Activated T-helper 2 cell treated with anti-CD3 and anti-CD28 coated beads, Interferon-gamma antibody, Interleukin-2, Interleukin-4, amounts not matched to agents 10 μg/mL and 5 μg/mL and 100 μg/mL, durations not matched to agents 14 hours and 24 hours and 36 hours (primary cell): ENCODE results near the gene CALM1. TPM values are rescaled to one million over a fixed set of nuclear protein-coding genes. Genes with fewer than 3 reads are reported as not detected.
"Not testable (repeated sequence)": the region's sequence is repeated elsewhere in the genome, so short reads cannot be mapped to it uniquely, and the experiment has no call there.

Experiments used
- DNase-seq: peaks from one replicate; pipeline ENCODE4 v3.0.0; 2021; ENCODE audit warnings: low spot score
- H3K27ac Mint-ChIP-seq: one replicate; pipeline ENCODE4 v1.8.0; 2021; ENCODE audit warnings: mixed read lengths
- H3K27me3 Mint-ChIP-seq: one replicate; pipeline ENCODE4 v1.8.0; 2021; ENCODE audit warnings: low read depth, mixed read lengths
- H3K36me3 Mint-ChIP-seq: one replicate; pipeline ENCODE4 v1.8.0; 2021; ENCODE audit warnings: low read depth, mixed read lengths
- H3K4me1 Mint-ChIP-seq: one replicate; pipeline ENCODE4 v1.8.0; 2021; ENCODE audit warnings: low read depth, mixed read lengths
- H3K4me3 Mint-ChIP-seq: one replicate; pipeline ENCODE4 v1.8.0; 2021; ENCODE audit warnings: low read depth, mild to moderate bottlenecking, moderate library complexity, mixed read lengths
- H3K9me3 Mint-ChIP-seq: one replicate; pipeline ENCODE4 v1.8.0; 2021; ENCODE audit warnings: mixed read lengths
- intact Hi-C: fragments of 100-400 bp; cut with micrococcal nuclease; formaldehyde crosslinking; loops from one replicate; pipeline ENCODE4 v1.15.1; 2023
- total RNA-seq: library from RNA; stranded (reverse); gene quantifications from 2 replicates; pipeline ENCODE4 v1.2.3, GENCODE V29; 2022

Gene CALM1
- total RNA-seq, 1 donor from 2014 or later: 470 TPM

GRCh38 chr14:90388437-90388836 is 8.4 kb upstream of the CALM1 start:
- no peaks in the 10 kb centered on the region for H3K9me3 Mint-ChIP-seq
- H3K27me3 Mint-ChIP-seq: no peaks in the 10 kb centered on the region
- H3K4me3 Mint-ChIP-seq: no peak overlapping the region
- H3K27ac Mint-ChIP-seq: no peak overlapping the region
- intact Hi-C loops: loop anchor here (10.0 kb wide), 1 partner anchor 856 kb away; the partner anchor contains the start of gene GPR68
- no peak for DNase-seq
- H3K4me1 Mint-ChIP-seq: peaks cover 25% of the 10 kb centered on the region
- H3K36me3 Mint-ChIP-seq: no peaks in the 10 kb centered on the region

DNA sequence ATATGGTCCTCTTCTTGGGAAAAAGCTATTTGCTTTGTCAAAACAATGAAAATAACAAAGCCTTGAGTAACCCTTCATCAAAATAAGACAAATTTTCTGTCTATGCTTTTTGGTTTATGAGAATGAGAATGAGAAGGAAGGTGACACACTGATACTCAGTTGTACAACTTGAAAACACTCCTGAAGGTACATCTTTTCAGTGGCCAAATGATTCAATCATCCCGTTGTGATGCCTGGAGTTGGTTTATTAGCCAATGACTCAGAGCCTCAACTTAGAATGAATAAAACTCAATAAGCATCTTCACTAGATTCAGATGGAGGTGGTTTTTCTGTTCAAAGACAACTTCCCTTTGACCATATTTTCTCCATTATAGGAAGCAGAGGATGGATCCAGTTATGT is 7.8 kb upstream of the CALM1 start:
- intact Hi-C loops: loop anchor here (10.0 kb wide), 1 partner anchor 856 kb away; the partner anchor contains the start of gene GPR68
- Mint-ChIP-seq H3K9me3 (no peaks in the 10 kb centered on the region), H3K36me3 (no peaks in the 10 kb centered on the region), H3K27me3 (no peaks in the 10 kb centered on the region), H3K27ac (no peak overlapping the region), H3K4me3 (no peak overlapping the region), H3K4me1 (peaks cover 24% of the 10 kb centered on the region)
- no peak for DNase-seq

- Mint-ChIP-seq H3K27ac (no peak overlapping the region), H3K9me3 (no peaks in the 10 kb centered on the region), H3K36me3 (peaks cover 7% of the 10 kb centered on the region), H3K27me3 (peaks cover 1% of the 10 kb centered on the region), H3K4me3 (no peak overlapping the region), H3K4me1 (peaks cover 9% of the 10 kb centered on the region)
- intact Hi-C loops: no loop called here
- no peak for DNase-seq
These were observed 2.9 kb upstream of the CALM1 start for GRCh38 chr14:90393966-90394365.

DNA sequence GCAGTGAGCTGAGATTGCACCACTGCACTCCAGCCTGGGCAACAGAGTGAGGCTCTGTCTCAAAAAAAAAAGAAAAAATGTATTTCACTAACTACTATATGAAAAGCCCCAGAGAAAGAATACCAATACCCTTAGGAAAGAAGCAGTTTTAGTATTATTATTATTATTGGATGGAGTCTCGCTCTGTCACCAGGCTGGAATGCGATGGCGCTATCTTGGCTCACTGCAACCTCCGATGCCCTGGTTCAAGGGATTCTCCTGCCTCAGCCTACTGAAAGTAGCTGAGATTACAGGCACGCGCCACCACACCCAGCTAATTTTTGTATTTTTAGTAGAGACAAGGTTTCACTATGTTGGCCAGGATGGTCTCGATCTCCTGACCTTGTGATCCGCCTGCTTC is 2.0 kb upstream of the CALM1 start:
- peaks cover 13% of the 10 kb centered on the region for H3K36me3 Mint-ChIP-seq

DNA sequence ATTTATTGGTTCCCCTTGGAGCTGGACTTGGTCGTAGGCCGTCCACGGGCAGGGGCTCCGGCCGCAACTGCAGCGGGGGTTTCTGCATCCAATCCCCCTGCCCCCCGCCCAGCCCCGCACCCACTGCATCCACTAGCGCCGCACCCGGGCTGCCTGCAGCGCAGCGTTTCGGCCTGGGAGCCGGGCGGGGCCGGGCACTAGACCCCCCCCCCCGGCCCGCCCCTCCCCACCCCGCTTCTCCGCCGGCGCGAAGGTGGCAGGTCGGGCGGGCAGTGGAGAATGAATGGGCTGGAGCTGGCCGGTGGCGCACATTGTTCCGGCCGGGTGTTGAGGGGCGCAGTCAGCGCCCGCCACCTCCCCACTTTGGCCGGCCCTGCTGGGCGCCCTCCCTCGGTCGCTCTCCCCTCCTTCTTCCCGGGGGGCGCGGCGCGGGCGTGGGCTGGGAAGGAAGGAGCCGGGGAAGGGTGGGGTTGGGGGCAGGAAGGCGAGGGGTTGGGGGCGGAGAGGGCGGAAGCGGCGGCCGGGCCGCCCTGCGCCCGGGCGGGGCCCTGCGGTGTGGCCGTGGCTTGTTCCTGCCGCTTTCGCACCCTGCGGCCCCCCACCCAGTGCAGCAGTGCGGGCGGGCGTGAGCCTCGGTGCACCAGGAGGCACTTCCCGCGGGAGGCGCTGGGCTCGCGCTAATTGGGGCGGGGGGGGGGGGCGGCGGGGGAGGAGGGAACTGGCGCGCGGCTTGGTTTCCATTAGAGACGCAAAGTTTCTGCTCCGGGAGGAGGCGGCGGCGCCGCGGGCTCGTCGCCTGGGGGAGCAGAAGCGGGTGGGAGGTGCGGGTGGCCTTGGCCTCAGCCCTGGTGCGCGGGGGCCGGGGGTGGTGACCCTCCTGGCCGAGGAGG is 841 bp downstream of the CALM1 start:
- Mint-ChIP-seq H3K27ac (peak overlapping the region; percentile 86), H3K9me3 (no peaks in the 10 kb centered on the region), H3K4me1 (peaks cover 38% of the 10 kb centered on the region), H3K4me3 (peak overlapping the region; percentile 90), H3K27me3 (peaks cover 1% of the 10 kb centered on the region), H3K36me3 (peaks cover 42% of the 10 kb centered on the region)
- intact Hi-C loops: loop anchor here (1.0 to 5.0 kb wide), 4 partner anchors 14 to 663 kb away; partner anchors contain the start of gene RPS6KA5
- DNase-seq: peak; percentile 77

More for the DNA sequence above, 2.0 kb upstream of the CALM1 start:
- intact Hi-C loops: loop anchor here (5.0 kb wide), 1 partner anchor 283 kb away; no protein-coding TSS in a partner anchor
- DNase-seq, H3K4me3 Mint-ChIP-seq, H3K27me3 Mint-ChIP-seq, H3K9me3 Mint-ChIP-seq, H3K27ac Mint-ChIP-seq: not testable (repeated sequence)
- H3K4me1 Mint-ChIP-seq: peaks cover 13% of the 10 kb centered on the region

DNA sequence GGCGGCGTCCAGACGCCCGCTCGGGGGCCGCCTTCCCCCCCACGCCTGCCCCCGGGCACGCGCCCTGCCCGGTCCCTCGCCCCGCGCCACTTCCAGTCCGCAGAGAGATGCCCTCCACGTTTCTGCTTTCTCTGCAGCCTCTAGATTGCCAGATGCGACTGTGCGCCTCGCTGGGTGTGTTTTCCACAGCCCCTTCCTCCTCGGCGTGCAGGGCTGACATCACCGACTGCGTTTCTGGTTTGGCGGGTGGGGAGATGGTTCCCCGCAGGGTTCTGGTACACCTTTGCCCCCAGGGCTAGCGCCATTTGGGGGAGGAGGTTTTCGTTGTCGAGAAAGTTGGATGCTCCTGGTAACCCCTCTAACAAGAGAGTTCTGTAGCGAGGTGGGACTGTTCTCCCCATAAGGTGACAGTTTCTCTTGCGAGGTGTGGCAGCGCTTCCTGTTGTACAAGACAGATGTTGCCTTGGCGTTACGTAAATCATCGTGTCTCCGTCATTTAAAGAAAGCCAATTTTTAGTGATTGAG is 1.5 kb downstream of the CALM1 start:
- Mint-ChIP-seq H3K27me3 (peaks cover 1% of the 10 kb centered on the region), H3K27ac (peak overlapping the region; percentile 97), H3K4me1 (peaks cover 42% of the 10 kb centered on the region), H3K4me3 (peak overlapping the region; percentile 94), H3K36me3 (peaks cover 49% of the 10 kb centered on the region), H3K9me3 (no peaks in the 10 kb centered on the region)
- DNase-seq: peak; percentile 68
- intact Hi-C loops: loop anchor here (2.0 to 5.0 kb wide), 2 partner anchors 279 to 442 kb away; no protein-coding TSS in a partner anchor

DNA sequence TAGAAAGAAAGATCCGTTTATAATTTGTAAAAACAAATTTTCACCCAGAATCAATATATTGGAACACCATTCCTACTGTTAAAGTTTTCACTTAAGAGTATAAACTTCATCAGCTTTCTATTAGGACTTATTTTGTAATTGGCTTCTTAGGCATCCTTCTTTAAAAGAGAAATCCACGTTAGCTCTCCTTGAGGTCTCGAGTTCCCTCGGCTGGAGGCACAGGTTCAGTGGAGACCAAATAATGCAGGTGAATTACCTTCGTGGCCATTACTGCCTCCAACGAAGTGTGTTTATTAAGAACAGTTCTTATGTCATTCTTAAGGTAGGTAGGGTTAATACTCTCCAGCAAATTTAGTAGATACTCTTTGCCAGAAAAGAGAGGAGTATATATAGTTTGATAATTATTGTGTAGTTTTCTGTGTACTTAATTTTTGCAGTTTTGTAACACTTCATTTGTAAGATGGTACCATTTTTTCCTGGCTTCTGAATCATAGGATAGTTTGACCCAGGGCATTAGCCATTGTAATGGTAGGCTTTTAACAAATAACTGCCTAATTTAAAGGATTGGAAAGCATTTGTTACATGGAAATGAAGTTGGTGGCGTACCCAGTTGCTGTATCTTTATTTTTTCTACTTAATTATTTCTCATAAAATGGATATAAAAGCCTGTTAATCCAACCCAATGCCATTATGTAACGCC is 2.2 kb downstream of the CALM1 start:
- Mint-ChIP-seq H3K36me3 (peaks cover 55% of the 10 kb centered on the region), H3K27ac (peak overlapping the region; percentile 97), H3K27me3 (peaks cover 1% of the 10 kb centered on the region), H3K9me3 (no peaks in the 10 kb centered on the region), H3K4me1 (peaks cover 42% of the 10 kb centered on the region), H3K4me3 (peak overlapping the region; percentile 94)
- no peak for DNase-seq
- intact Hi-C loops: loop anchor here (1.0 to 5.0 kb wide), 5 partner anchors 143 to 442 kb away; partner anchors contain the start of gene PSMC1

- peak overlapping the region; percentile 97 for H3K27ac Mint-ChIP-seq
- intact Hi-C loops: loop anchor here (1.0 to 5.0 kb wide), 5 partner anchors 143 to 443 kb away; partner anchors contain the start of gene PSMC1
These were observed 3.0 kb downstream of the CALM1 start for GRCh38 chr14:90399541-90400444.

GRCh38 chr14:90400904-90401561 is 4.2 kb downstream of the CALM1 start:
- Mint-ChIP-seq H3K4me1 (peaks cover 50% of the 10 kb centered on the region), H3K27me3 (no peaks in the 10 kb centered on the region), H3K36me3 (peaks cover 75% of the 10 kb centered on the region), H3K9me3 (no peaks in the 10 kb centered on the region), H3K27ac (peak overlapping the region; percentile 97), H3K4me3 (no peak overlapping the region)
- intact Hi-C loops: no loop called here
- no peak for DNase-seq

More at GRCh38 chr14:90399541-90400444, 3.0 kb downstream of the CALM1 start:
- Mint-ChIP-seq H3K4me3 (peak overlapping the region; percentile 94), H3K27me3 (peaks cover 1% of the 10 kb centered on the region), H3K9me3 (no peaks in the 10 kb centered on the region), H3K4me1 (peaks cover 48% of the 10 kb centered on the region), H3K36me3 (peaks cover 63% of the 10 kb centered on the region)
- peak; percentile 82 for DNase-seq

DNA sequence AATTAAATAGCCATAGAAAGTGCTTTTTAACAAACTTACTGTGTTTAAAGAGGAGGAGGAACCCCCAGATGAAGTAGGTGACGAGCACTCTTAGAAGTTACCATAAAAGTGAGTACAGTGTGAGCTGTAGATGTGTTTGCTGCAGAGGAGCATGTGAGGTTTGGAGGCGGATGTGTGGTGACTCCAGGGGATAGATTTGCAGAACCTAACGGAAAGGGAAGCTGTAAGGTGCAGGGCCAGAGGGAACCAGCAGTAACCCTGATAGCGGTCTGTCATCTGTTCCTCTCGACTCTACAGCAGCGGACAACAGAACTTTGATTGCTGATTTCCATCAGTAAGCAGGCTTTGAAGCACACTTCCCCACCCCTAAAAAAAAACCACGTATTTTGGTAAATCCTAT is 5.2 kb downstream of the CALM1 start:
- Mint-ChIP-seq H3K4me1 (peaks cover 52% of the 10 kb centered on the region), H3K27me3 (no peaks in the 10 kb centered on the region), H3K36me3 (peaks cover 84% of the 10 kb centered on the region), H3K9me3 (no peaks in the 10 kb centered on the region), H3K4me3 (no peak overlapping the region), H3K27ac (peak overlapping the region; percentile 10)
- no peak for DNase-seq
- intact Hi-C loops: no loop called here

- no peak overlapping the region for H3K27ac Mint-ChIP-seq
- no peaks in the 10 kb centered on the region for H3K9me3 Mint-ChIP-seq
- intact Hi-C loops: no loop called here
- no peaks in the 10 kb centered on the region for H3K27me3 Mint-ChIP-seq
- H3K36me3 Mint-ChIP-seq: peaks cover 93% of the 10 kb centered on the region
- peaks cover 52% of the 10 kb centered on the region for H3K4me1 Mint-ChIP-seq
- no peak overlapping the region for H3K4me3 Mint-ChIP-seq
- no peak for DNase-seq
These were observed 6.2 kb downstream of the CALM1 start for GRCh38 chr14:90403065-90403464.
